SK-N-MC (cell line): ENCODE results near the gene DGKI.

Experiments
- DNase-seq: peaks from one replicate; pipeline ENCODE4 v3.0.0-alpha.2; 2011; ENCODE audit warnings: low read depth, low spot score
- H3K27ac ChIP-seq: fragments of 200-600 bp; sonication (generic); 2 replicates; pipeline ENCODE4 v1.5.1; 2016; ENCODE audit warnings: mixed run types
- H3K36me3 ChIP-seq: fragments of 200-600 bp; sonication (generic); 2 replicates; pipeline ENCODE4 v1.6.1; 2017; ENCODE audit warnings: antibody characterized with exemption, low read length, mixed read lengths; ENCODE audit not compliant: insufficient read depth
- H3K4me3 ChIP-seq: fragments of 200-600 bp; sonication (generic); 2 replicates; pipeline ENCODE4 v1.5.1; 2016
- H3K9ac ChIP-seq: fragments of 200-600 bp; sonication (generic); 2 replicates; pipeline ENCODE4 v1.8.0; 2017; ENCODE audit warnings: mixed run types, mixed read lengths; ENCODE audit not compliant: insufficient read length
- H3K9me3 ChIP-seq: fragments of 200-600 bp; sonication (generic); 2 replicates; pipeline ENCODE4 v1.6.1; 2017; ENCODE audit warnings: low read depth, mild to moderate bottlenecking, antibody characterized with exemption, low read length, moderate library complexity, mixed read lengths
- EZH2 ChIP-seq: fragments of 200-600 bp; sonication (generic); IDR thresholded peaks from one replicate; pipeline ENCODE4 v1.6.1; 2017; ENCODE audit warnings: antibody characterized with exemption
- FOXP2 ChIP-seq: optimal IDR thresholded peaks from 2 replicates; pipeline ENCODE3; 2011; ENCODE audit warnings: mild to moderate bottlenecking, moderate library complexity; ENCODE audit not compliant: insufficient read depth; ENCODE audit errors: extremely low read length, control extremely low read depth
- POLR2AphosphoS5 ChIP-seq: IDR thresholded peaks from 2 replicates; pipeline ENCODE4 v1.6.1; 2012; ENCODE audit warnings: mild to moderate bottlenecking, low read depth, low read length, borderline replicate concordance

The DGKI gene

DNA sequence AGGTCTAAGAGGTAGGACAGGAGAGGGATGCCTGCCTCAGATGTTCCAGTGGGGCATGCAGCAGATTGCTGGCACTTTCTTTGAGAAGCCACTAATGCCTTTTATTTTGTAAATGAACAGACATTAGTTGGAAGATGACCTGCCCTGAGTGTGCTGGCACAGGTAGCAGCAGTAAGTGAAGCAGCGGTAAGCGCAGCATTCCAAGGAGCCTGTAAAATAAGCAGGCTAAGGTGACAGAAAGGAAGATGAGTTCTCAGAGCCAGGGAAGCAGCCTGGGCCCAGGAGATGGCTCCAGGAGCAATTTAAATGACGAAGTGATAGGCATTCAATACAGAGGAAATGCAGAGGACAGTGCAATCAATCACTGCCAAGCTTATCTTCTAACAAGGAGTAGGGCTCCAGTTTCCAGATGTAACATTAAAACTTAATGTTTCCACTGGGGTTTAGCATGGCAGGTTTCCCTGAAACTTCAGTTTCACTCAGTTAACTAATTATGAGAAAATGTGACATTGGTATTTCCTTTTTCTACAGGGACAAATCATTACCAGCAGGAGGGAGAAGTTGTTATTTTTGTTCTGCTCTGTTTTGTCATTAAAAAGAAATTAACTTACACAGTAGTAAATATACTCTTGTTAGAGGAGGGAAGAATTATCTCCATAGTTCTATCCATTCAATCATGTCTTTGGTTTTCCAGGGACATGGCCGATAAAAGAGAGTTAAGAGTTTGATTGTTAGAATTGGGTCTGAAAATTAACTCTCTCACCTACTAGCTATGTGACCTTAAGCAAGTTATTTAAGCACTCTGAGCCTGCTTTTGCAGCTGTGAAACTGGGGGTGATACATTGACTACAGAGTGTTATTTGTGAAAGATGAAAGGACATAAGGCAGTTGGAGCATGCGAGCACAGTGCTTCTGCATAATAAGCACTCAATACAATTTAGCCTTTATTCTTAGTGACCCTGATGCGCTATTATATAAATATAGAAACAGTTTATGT lies 406.6 kb downstream of the DGKI start:
- DNase-seq: peak; percentile 55
- no peak for TF ChIP-seq FOXP2
- Histone ChIP-seq H3K9ac (no peak overlapping the region), H3K27ac (peak overlapping the region; percentile 58), H3K36me3 (no peaks in the 10 kb centered on the region; the same call in 1 of the 2 replicates), H3K4me3 (no peak overlapping the region), H3K9me3 (peaks cover 6% of the 10 kb centered on the region; the same call in 1 of the 2 replicates)

DNA sequence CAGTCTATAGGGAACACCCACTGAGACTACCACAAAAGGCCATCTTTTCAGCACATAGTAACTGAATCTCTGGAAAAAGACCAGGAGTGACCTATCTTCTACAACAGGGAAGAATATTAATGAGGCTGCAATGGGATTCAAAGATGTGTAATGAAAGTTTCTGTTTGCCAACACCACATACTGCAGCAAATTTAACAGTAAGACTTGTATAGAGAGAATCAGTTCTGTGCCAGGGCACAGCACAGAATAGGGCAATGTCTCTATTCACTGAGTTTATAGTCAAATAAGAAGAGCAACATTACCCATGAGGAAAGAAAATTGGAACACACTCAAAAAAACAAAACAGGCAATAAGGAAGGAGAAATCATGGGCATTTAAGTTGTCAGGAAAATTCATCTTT lies 411.8 kb downstream of the DGKI start:
- no peaks in the 10 kb centered on the region for H3K9me3 ChIP-seq
- no peak overlapping the region for H3K27ac ChIP-seq
- TF ChIP-seq EZH2 (no peak), POLR2AphosphoS5 (no peak), FOXP2 (no peak)
- no peak overlapping the region for H3K9ac ChIP-seq
- DNase-seq: no peak
- no peaks in the 10 kb centered on the region for H3K36me3 ChIP-seq
- H3K4me3 ChIP-seq: no peak overlapping the region

GRCh38 chr7:137434530-137434929 lies 412.2 kb downstream of the DGKI start:
- Histone ChIP-seq H3K36me3 (no peaks in the 10 kb centered on the region), H3K27ac (no peak overlapping the region), H3K4me3 (no peak overlapping the region), H3K9me3 (no peaks in the 10 kb centered on the region), H3K9ac (no peak overlapping the region)
- no peak for DNase-seq
- TF ChIP-seq POLR2AphosphoS5 (no peak), EZH2 (no peak), FOXP2 (no peak)

GRCh38 chr7:137423321-137423720 lies 423.5 kb downstream of the DGKI start:
- no peak for DNase-seq
- no peak overlapping the region for H3K4me3 ChIP-seq
- H3K9ac ChIP-seq: no peak overlapping the region
- H3K27ac ChIP-seq: no peak overlapping the region
- no peaks in the 10 kb centered on the region for H3K36me3 ChIP-seq
- no peak for TF ChIP-seq EZH2
- no peak for TF ChIP-seq FOXP2
- no peak for TF ChIP-seq POLR2AphosphoS5
- no peaks in the 10 kb centered on the region for H3K9me3 ChIP-seq

DNA sequence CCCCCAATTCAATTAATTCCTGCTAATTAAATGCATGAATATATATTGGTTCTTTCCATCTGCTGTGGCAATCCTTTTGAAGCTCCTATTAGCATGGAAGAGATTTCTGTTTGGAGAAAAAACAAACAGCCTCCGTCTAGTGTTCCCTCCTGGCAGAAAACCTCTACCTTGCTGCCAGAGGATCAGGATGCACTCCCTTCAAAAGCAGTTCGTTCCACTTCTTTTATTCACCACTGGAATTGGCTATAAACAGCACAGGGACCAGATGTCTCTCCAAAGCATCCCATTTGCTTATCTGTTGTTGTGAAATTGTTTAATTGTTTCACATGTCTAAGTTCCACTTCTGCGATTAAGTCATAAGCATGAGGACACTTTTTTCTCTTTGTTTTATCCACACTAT lies 425.4 kb downstream of the DGKI start:
- DNase-seq: no peak
- Histone ChIP-seq H3K9ac (no peak overlapping the region), H3K4me3 (no peak overlapping the region), H3K27ac (no peak overlapping the region), H3K9me3 (no peaks in the 10 kb centered on the region), H3K36me3 (no peaks in the 10 kb centered on the region)
- TF ChIP-seq FOXP2 (no peak), EZH2 (no peak), POLR2AphosphoS5 (no peak)

GRCh38 chr7:137418841-137419240 lies 427.9 kb downstream of the DGKI start:
- no peak for DNase-seq
- no peak overlapping the region for H3K27ac ChIP-seq
- no peak overlapping the region for H3K9ac ChIP-seq
- H3K36me3 ChIP-seq: no peaks in the 10 kb centered on the region
- H3K9me3 ChIP-seq: no peaks in the 10 kb centered on the region
- TF ChIP-seq FOXP2 (no peak), EZH2 (no peak), POLR2AphosphoS5 (no peak)
- H3K4me3 ChIP-seq: no peak overlapping the region

- no peak for DNase-seq
- Histone ChIP-seq H3K9ac (no peak overlapping the region), H3K9me3 (no peaks in the 10 kb centered on the region), H3K27ac (no peak overlapping the region), H3K4me3 (no peak overlapping the region), H3K36me3 (no peaks in the 10 kb centered on the region)
- no peak for TF ChIP-seq FOXP2
- no peak for TF ChIP-seq EZH2
- no peak for TF ChIP-seq POLR2AphosphoS5
These were observed 429.3 kb downstream of the DGKI start for GRCh38 chr7:137417464-137417863.

GRCh38 chr7:137413901-137414300 lies 432.9 kb downstream of the DGKI start:
- Histone ChIP-seq H3K4me3 (no peak overlapping the region), H3K36me3 (no peaks in the 10 kb centered on the region), H3K27ac (no peak overlapping the region), H3K9me3 (no peaks in the 10 kb centered on the region), H3K9ac (no peak overlapping the region)
- TF ChIP-seq POLR2AphosphoS5 (no peak), FOXP2 (no peak), EZH2 (no peak)
- DNase-seq: no peak

- H3K27ac ChIP-seq: no peak overlapping the region
- no peaks in the 10 kb centered on the region for H3K36me3 ChIP-seq
- TF ChIP-seq POLR2AphosphoS5 (no peak), EZH2 (no peak), FOXP2 (no peak)
- H3K9me3 ChIP-seq: no peaks in the 10 kb centered on the region
- no peak overlapping the region for H3K4me3 ChIP-seq
- DNase-seq: no peak
- no peak overlapping the region for H3K9ac ChIP-seq
These were observed 435.3 kb downstream of the DGKI start for GRCh38 chr7:137411446-137411845.
